ENCODE measurements around the gene PRKAG3.

PRKAG3 gene

GRCh38 chr2:218834685-218835084 lies 3.1 kb upstream of the PRKAG3 start:
- peak; percentile 63 for TF ChIP-seq NFIC (IDR thresholded peaks at IDR 0.05)
- peak; percentile 54 for TF ChIP-seq TCF12 (IDR thresholded peaks at IDR 0.05; ENCODE audit: low read depth)
- 0 out of 2 replicates have a peak, but pooled peaks have one; percentile 14 for TF ChIP-seq USF1 (IDR thresholded peaks at IDR 0.05)
- no peak for TF ChIP-seq EP300 (IDR thresholded peaks at IDR 0.05; ENCODE audit: borderline replicate concordance)
- 0 out of 2 replicates have a peak, but pooled peaks have one; percentile 41 for TF ChIP-seq CEBPB (IDR thresholded peaks at IDR 0.05)
- no peak for TF ChIP-seq TAF1 (IDR thresholded peaks at IDR 0.05; ENCODE audit: low read depth)
- TF ChIP-seq REST (IDR thresholded peaks at IDR 0.05; ENCODE audit: low read depth), result no peak
- no peak for TF ChIP-seq RAD21 (IDR thresholded peaks at IDR 0.05; ENCODE audit: low read depth)
- TF ChIP-seq TEAD4 (IDR thresholded peaks at IDR 0.05), result no peak
- TF ChIP-seq FOXM1 (IDR thresholded peaks at IDR 0.05; ENCODE audit: borderline replicate concordance, low read depth), result no peak

- TF ChIP-seq TCF12 (IDR thresholded peaks at IDR 0.05; ENCODE audit: low read depth), result no peak
- no peak for TF ChIP-seq MAX (IDR thresholded peaks at IDR 0.05)
- no peak for TF ChIP-seq YY1 (IDR thresholded peaks at IDR 0.05; ENCODE audit: low read depth)
- TF ChIP-seq USF1 (IDR thresholded peaks at IDR 0.05), result no peak
- TF ChIP-seq NFIC (IDR thresholded peaks at IDR 0.05), result no peak
- no peak for TF ChIP-seq ZBTB7A (IDR thresholded peaks at IDR 0.05; ENCODE audit: low read depth)
- TF ChIP-seq CEBPB (IDR thresholded peaks at IDR 0.05), result no peak
- TF ChIP-seq REST (IDR thresholded peaks at IDR 0.05; ENCODE audit: low read depth), result no peak
- no peak for TF ChIP-seq TEAD4 (IDR thresholded peaks at IDR 0.05)
- no peak for TF ChIP-seq EP300 (IDR thresholded peaks at IDR 0.05; ENCODE audit: borderline replicate concordance)
- no peak for TF ChIP-seq EGR1 (IDR thresholded peaks at IDR 0.05)
- no peak for TF ChIP-seq RAD21 (IDR thresholded peaks at IDR 0.05; ENCODE audit: low read depth)
- no peak for TF ChIP-seq CREB1 (IDR thresholded peaks at IDR 0.05; ENCODE audit: low read depth)
- no peak for TF ChIP-seq TAF1 (IDR thresholded peaks at IDR 0.05; ENCODE audit: low read depth)
- TF ChIP-seq FOXM1 (IDR thresholded peaks at IDR 0.05; ENCODE audit: borderline replicate concordance, low read depth), result no peak
Observed at GRCh38 chr2:218833023-218833609, 1.5 kb upstream of the PRKAG3 start.

- TF ChIP-seq EGR1 (IDR thresholded peaks at IDR 0.05) (no peak), TEAD4 (IDR thresholded peaks at IDR 0.05) (no peak), CEBPB (IDR thresholded peaks at IDR 0.05) (no peak), CREB1 (IDR thresholded peaks at IDR 0.05; ENCODE audit: low read depth) (no peak), TCF12 (IDR thresholded peaks at IDR 0.05; ENCODE audit: low read depth) (no peak)
Observed at GRCh38 chr2:218832520-218832919, 917 bp upstream of the PRKAG3 start.

- no peak for TF ChIP-seq EGR1 (IDR thresholded peaks at IDR 0.05)
- no peak for TF ChIP-seq CEBPB (IDR thresholded peaks at IDR 0.05)
- no peak for TF ChIP-seq CREB1 (IDR thresholded peaks at IDR 0.05; ENCODE audit: low read depth)
- no peak for TF ChIP-seq MAX (IDR thresholded peaks at IDR 0.05)
- no peak for TF ChIP-seq YY1 (IDR thresholded peaks at IDR 0.05; ENCODE audit: low read depth)
- no peak for TF ChIP-seq TCF12 (IDR thresholded peaks at IDR 0.05; ENCODE audit: low read depth)
- no peak for TF ChIP-seq EP300 (IDR thresholded peaks at IDR 0.05; ENCODE audit: borderline replicate concordance)
- no peak for TF ChIP-seq ZBTB7A (IDR thresholded peaks at IDR 0.05; ENCODE audit: low read depth)
- TF ChIP-seq FOXM1 (IDR thresholded peaks at IDR 0.05; ENCODE audit: borderline replicate concordance, low read depth), result no peak
- no peak for TF ChIP-seq RAD21 (IDR thresholded peaks at IDR 0.05; ENCODE audit: low read depth)
- no peak for TF ChIP-seq NFIC (IDR thresholded peaks at IDR 0.05)
- no peak for TF ChIP-seq REST (IDR thresholded peaks at IDR 0.05; ENCODE audit: low read depth)
- TF ChIP-seq USF1 (IDR thresholded peaks at IDR 0.05), result no peak
- no peak for TF ChIP-seq TEAD4 (IDR thresholded peaks at IDR 0.05)
- no peak for TF ChIP-seq TAF1 (IDR thresholded peaks at IDR 0.05; ENCODE audit: low read depth)
Observed at GRCh38 chr2:218832081-218832480, 478 bp upstream of the PRKAG3 start.
